Mammary microvascular endothelial cell (primary cell): ENCODE measurements around the gene GUCY1B1. TPM values are rescaled to one million over a fixed set of nuclear protein-coding genes. Genes with fewer than 3 reads are reported as not detected.

ENCODE experiments used
- total RNA-seq: library from RNA; depleted of rRNA; stranded (reverse); fragments of >200 nt; gene quantifications from 2 replicates; pipeline ENCODE4 v1.2.3, GENCODE V29; 2015

The GUCY1B1 gene
- total RNA-seq = 0.39 and 0.87 TPM in 2 replicates

GRCh38 chr4:155758481-155759371 lies at the start of gene GUCY1B1:
Gene GUCY1B1, plus strand, starts transcription at chr4:155759021. Its CDS starts 120 bp downstream, at chr4:155759141.

Other genes with a start within 250 kb of the GUCY1B1 start
- 0.67 and 1.3 TPM in 2 replicates for gene GUCY1A1, start 92.2 kb upstream of the GUCY1B1 start, total RNA-seq
- not detected in 2 replicates for gene ASIC5, start 107.3 kb downstream of the GUCY1B1 start, total RNA-seq
- gene TDO2, start 144.7 kb downstream of the GUCY1B1 start, total RNA-seq = not detected in 2 replicates
- 8.7 and 8.9 TPM in 2 replicates for gene CTSO, start 194.8 kb downstream of the GUCY1B1 start, total RNA-seq